Epidermal melanocyte (primary cell): ENCODE data around the gene PREX1.
"Not testable (repeated sequence)": the region's sequence is repeated elsewhere in the genome, so short reads cannot be mapped to it uniquely, and the experiment has no call there.

Experiments used
- DNase-seq: peaks from one replicate; pipeline ENCODE4 v3.0.0; 2011; ENCODE audit warnings: low spot score; ENCODE audit not compliant: insufficient read length

Gene PREX1

DNA sequence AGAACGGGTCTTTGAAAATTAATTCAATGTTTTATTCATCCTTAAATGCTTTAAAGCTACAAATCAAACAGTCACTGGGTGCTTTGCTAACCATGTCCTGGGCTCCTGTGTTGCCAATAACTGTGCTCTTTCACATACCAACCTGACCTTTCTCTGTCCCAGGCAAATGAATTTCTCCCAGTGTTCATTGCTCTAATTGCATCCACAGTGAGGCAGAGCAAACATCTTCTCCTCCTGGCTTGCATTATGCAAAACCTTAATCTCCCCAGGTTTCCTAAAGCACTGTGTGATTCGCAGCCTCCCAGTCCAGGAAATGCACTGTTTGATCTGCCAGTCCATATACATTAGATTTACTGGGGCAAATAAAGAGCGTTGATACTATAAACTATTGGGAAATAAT lies 219.0 kb downstream of the PREX1 start:
- no peak for DNase-seq

DNA sequence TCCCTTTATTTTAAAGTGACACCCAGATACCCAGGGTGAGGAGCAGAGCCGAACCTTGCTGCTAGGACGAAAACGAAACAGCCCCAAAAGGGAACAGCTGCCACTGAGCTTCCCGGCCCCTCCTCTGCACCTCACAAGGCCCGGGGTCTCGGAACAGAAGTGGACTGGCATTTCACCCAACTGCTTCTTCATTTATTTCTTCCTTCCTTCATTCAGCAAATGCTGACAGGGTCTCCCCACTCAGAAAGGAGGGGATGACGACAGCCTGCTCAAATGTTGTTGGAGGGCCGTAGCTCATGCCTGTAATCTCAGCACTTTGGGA lies 220.3 kb downstream of the PREX1 start:
- DNase-seq, result no peak

DNA sequence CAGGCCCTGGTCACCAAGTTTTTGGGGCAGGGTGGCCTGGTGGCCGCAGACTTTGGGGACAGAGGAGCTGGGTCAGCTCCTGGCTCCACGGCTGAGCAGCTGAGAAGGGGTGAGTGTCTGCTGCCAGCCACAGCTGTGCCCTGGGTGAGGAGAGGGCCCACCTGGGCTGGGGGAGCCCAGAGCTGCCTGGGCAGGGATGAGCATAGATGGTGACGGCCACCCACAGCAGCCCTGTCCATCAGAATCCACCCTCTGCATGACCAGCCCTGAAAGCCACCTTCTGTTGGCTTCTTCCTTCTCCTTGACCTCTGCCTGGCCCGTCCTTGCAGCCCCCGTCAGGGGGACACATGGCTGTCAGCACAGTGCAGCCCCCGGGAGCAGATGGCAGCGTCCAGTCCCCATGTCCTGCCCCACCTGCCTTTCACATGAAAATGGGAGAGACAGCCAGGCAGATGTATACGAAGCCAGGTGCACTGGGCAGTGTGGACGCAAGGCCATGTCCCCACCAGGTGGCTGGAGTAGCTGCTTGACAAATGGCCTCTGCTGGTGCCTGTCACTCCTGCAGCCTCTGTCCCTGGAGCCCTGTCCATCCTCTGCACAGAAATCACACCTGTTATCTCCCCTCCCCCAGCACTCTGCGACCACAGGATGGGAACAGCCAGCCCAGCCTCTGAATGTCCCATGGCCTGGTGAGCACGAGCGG lies 220.8 kb downstream of the PREX1 start:
- no peak for DNase-seq

DNA sequence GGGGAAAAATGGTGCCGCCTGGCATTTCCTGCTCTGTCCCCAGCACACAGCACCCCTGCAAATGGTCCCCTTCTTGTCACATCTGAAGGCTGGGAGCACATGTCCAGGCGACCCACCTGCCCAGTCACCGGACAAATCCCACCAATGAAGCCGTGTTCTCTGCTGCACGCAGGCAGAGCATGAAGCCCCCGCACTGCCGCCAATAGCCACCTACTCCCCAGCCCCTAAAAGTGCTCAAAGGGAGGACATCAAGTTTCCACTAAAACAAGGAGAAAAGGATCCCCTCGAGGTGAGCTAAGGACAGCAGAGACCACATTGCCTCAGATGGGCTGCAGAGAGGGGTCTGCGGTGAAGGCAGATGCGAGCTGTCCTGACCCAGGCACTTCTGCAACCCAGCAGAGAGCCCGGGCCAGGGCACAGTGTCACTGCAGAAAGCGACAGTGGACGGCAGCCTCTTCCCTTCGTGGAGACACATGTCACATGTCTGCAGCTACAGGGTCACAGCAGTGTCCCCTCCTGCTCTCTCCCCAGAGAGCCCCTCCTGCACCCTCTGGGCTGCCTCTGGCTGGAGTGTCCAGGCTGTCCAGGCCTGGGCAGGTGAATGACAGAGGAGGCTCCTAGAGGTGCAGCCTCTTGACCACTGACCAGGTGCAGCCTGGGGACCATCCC lies 221.5 kb downstream of the PREX1 start:
- no peak for DNase-seq

DNA sequence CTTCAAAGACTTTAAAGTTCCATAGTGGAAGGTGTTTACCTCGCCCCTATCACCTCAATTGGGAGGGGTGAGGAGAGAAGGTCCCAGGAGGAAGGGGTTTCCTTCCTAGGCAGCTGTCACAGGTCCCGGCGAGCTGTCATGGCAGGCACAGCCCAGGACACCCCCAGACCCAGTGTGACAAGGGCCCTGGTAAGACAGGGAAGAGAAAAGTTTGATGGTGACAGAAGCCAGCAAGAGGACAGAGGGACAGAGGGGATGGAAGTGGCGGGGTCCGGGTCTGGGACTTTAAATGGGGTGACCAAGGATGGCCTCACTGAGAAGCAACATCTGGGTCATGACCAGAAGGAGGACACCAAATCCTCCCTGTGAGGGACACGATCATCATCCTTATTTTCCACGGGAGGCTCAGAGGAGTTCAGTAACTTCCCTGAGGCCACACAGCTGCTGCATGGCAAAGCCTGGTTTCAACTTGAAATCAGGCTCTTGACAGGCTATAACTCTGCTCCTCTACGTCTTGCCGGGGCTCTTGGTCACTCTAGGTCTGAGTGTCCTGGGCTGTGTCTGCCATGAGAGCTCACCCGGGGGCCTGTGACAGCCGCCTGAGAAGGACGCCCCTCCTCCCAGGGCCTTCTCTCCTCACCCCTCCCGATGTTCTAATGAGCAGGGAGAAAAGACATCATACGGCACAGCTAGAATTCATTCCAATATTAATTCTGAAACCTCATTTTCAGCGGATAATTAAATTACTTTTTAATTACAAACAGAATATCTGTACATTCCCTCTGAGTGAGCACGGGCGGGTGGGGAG lies 222.2 kb downstream of the PREX1 start:
- no peak for DNase-seq

DNA sequence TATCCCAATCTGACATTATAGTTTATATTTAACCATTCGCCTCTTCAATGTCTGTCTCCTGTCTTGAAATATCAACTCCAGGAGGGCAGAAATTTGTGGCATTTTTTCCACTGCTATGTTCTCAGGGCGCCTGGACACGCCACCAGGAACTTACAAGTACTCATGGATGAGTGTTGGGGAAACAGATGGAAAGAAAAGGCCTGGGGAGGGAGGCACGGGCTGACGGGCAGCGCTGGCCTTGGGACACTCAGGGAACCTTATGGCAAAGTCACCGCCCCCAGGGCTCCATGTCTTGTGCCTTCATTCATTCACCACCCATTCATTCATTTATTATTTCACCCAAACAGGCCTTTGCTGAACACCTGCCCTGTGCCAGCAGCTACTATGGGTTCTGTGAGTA lies 222.9 kb downstream of the PREX1 start:
- DNase-seq, result no peak

DNA sequence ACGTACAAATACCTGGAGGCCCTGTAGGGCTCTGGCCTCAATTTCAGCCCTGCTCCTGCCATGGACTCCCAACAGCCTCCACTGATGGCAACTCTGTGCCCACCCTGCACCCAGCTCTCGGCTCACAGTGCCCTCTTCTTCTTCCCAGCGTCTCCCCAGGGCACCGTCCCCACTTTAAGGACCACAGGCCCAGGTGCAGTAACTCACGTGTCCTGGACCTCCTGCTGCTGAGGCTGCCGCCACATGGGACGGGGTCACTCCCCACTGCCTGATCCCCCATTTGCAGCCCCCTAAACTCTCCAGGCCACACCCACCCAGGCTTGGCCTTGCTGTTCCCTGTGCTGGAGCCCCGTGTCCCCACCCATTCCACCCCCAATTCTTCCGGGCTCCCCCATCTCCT lies 223.4 kb downstream of the PREX1 start:
- DNase-seq, result no peak

DNA sequence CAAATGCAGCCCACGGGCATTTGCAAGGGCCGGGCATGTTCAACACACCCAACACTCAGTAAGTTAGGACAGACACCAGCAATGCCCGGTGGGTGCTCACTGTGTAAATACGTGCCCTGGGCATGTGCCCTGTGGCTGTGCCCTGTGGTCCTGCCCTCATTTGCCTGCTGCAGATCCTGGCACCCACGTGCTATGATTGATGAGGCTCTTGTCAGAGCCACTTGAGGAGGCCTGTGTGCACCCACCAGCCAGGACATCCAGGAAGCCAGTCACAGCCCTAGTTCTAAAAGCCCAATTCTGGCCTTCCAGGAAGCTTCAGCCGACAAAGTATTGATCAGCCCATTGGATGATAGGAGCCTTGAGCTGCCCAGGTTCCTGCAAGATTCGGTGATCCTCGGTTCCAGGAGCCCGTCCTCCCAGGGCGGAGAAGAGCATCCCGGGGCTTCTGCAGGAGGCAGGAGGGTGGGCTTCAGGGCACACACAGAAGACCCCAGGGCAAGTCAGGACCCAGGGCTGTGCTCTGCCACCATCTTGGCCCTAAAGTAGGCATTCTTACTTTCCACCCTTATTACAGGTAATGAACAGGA lies 223.9 kb downstream of the PREX1 start:
- DNase-seq, result no peak

DNA sequence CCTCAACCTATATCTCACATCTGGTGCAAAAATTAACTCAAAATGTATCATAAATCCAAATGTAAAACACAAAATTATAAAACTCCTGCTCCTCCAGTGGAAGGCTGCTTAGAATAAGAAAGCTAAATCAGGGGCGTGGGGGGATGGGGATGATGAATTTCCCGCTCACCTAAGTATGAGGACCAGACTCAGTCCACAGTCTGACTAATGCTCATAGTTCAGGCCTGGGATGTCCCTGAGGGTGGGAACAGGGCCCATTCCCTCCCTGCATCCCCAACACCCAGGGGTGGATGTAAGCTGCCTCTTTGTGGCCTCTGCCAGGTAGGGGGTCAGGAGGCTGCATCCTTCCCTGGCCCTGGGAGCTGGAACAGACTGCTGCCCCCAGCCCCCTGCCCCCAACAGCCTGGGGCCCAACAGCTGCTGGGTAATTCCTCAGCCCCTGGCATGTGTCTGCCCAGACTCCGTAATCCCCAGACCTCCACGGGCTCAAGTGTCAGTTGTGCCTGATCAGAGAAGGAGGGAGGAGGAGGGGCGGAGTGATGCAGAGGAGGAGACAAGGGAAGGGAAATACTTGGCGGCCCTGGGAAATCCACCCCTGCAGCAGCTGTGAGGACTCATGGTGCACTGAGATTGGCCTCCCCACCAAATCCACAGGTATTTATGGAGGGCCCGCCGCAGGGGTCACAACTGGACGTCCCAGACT lies 224.5 kb downstream of the PREX1 start:
- DNase-seq, result no peak

DNA sequence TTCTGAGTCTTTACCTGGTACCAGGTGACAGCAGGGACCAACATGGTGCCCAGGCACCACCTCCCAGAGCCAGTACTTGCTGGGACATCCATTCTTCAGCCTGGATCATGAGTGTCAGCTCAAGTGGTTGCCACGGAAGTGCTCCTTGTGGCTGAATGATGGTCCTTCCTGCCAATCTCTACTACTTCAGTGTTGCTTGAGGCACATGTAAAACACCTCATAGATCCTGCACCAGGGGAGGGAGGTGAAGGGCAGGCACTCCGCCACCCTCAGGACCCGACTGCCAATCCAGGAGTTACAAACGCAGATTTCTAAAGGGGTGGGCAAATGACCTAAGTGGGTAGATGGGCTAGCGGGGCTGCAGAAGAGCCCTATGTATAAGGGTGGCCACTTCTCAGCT lies 226.0 kb downstream of the PREX1 start:
- DNase-seq, result no peak

DNA sequence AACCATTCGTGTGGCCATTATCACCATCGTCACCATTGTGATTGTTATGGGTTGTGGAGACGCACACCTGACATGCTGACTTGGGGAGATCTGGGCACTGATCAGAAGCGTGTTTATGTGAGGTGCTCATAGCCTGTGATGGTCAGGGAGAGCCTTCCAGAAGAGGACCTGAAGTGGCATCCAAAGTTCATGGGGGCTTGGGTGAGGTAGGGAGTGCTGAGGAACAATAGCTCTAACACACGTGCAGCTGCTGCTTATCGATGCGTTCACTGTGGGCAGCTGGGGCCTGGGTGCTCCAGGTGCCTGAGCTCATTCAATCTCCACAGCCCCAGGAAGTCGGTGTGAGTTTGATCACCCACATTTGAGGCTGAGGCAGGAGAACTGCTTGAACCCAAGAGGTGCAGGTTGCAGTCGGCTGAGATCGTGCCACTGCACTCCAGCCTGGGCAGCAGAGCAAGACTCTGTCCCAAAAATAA lies 227.3 kb downstream of the PREX1 start:
- DNase-seq, result no peak

DNA sequence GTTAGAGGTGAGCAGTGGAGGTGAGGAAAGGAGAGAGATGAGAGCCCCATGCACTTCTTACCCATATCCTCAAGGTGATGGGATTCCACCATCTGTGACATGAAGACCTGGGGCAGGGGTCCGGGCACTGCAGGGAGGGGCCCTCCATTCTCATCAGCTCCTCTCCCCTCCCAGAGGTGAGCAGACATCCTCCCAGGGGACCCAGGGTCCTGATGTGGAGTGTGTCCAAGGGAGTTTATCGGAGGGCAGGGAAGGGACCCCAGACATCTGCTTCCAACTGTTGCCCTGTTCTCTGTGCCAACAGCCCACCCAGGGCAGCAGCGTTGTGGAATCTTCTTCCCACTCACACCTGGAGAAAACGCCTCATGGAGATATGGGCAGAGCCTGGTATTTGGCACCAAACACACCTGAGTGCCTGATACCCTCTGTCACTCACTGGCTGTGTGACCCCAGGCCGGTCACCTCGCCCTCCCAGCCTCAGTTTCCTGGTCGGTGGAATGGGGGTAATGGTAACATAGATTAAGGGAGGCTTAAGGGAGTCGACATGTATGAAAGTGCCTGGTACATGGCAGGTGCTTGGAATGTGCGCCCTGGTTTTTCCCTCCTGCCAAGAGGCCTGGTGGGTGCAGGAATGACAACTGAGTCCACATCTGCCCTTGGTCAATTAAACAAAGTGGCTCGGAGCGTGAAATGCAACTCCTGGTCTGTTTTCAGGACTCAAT lies 227.9 kb downstream of the PREX1 start:
- DNase-seq, result no peak

DNA sequence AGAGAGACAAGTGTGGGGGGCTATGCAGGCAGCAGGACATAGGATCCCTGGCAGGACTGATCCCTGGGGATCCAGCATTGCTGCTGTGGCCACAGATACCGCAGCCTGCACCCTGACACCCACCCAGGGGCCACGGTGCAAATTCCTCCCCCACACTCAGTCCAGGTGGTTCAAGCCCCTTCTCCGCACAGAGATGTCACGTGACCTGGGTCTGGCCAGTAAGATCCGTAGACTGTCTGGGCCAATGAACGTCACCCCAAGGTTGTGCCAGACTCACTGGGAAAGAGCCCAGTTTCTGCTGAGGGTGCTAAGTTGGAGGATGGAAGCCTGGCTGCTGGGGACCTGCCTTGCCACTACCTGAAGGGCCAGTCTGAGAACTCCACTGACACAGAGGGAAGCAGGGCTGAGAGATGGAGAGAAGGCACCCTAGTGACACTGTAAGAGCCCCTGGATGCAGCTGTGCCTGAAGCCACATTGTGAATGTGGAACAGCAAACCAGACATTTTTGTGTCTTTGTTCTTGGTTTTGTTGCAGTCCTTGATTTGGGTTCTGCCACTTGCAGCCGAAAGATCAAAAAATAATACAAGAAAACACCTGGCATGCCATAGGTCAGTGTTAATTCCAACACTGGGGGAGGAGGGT lies 228.6 kb downstream of the PREX1 start:
- DNase-seq, result no peak

DNA sequence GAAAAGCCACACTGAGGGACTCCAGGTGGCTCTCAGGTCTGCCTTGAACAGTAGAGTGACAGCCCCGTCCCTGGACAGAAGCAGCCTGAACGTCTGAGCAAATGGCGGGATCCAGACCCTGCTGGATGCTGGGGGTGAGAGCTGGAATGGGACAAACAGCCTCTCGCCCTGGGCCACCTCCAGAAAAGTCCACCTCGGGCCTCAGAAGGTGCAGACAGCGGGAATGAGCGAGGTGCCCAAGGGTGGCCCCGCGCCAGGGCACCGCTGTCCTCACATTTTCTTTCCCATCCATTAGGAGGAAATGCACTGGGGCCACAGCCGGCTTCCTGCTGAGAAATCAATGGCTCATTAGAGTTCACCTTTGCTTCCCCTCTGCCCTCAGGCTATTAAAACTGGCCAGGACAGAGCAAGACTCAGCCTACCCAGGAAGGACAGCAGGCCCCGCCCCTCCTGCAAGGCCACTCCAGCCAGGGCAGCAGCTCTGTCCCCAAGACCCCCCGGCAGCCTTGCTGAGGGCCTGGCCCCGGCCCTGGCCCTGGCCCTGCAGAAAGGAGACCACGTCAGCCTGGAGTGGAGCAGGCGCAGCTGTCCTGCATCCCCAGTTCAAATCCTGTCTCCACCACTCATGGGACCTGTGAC lies 229.4 kb downstream of the PREX1 start:
- not testable (repeated sequence) for DNase-seq

DNA sequence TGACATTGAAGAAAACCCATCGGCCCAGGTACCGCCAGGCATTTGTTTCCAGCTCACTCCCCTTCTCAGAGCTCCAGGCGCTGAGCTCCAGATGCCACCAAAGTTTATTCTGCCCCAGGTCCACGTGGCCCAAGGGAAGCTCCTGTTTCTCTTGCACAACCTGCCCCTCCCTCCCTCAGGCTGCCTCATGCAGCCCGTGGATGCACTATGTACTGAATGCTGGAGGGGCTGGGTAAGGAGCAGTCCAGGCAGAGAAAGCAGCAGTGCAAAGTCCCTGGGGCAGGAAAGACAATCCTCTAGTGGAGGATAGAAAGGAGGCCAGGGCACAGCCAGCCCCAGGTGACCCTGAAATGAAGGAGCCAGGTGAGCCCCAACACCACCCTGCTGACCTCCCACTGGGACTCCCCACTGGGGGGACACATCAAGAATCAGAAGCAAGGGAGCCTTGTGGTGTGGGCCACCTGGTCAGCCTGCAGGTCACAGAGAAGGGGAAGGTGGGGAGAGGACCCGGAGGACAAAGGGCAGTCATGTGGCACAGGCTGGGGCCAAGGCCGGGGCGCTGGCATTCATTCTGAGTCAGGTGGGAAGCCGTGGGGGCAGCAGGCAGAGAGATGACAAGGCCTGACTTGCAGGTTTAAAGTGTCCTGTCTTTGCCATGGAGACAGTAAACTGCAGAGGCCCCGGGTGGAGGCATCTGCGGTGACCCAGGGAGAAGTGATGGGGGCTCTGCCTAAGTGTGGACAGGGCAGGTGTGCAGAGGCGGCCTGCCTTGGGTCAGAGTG lies 230.1 kb downstream of the PREX1 start:
- DNase-seq, result no peak

DNA sequence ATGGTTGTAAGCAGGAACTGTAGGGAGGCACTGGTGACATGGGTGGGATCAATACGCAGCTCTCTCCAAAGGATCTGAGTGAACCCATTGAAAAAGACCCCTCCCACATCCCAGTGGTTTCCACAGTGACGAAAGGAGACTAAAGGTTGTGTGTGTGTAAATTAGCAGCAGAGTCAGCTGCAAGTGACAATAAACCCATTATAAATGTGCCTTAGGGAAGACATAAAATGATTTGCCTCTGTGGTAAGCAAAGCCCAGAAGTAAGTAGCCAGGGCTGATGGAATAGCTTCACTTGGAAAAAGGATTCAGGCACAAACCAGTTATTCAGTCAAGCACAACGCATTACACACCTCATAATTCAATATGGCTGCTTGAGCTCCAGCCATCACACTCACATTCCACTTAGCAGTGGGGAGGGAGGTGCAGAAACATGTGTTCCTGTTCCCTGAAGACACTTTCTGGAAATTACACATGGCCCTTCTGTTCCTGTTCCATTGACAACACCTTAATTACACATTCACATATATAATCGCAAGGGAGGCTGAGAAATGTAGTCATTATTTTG lies 231.4 kb downstream of the PREX1 start:
- no peak for DNase-seq

DNA sequence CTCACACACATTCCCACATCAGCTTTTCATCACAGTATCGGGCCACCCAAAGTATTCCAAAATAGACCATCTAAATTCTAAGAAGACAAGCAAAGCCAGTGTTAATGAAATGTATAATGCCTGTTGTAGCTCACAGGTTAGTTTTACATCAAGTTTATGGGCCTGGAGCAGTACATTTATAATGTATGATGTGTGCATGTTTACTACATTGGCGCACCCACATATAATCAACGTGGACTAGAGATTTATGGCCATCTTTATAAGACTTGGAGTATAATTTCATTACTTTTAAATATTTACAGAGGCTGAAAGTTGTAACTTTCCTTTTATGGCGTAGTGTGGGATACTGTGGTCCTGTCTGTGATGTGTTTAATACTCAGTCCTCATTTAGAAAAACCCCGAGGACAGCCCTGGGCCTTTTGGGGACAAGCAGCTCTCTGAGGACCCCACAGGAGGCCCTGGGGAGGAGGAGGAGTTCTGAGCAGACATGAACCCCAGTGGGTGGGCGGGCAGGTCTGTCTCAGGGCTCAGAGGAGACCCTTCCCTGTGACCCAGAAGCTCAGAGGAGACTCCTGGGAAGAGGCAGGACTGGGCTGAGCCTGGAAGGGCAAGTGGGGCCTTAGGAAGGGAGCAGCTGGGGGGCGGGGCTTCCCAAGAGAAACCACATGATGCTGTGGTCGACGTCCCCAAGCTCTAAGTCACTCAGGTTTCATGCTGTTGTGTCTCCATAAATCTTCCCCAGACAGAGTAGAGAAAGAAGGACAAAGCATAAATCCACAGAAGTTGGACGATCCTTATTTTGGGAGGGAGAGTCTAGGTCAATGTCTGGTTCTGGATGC lies 232.1 kb downstream of the PREX1 start:
- no peak for DNase-seq

DNA sequence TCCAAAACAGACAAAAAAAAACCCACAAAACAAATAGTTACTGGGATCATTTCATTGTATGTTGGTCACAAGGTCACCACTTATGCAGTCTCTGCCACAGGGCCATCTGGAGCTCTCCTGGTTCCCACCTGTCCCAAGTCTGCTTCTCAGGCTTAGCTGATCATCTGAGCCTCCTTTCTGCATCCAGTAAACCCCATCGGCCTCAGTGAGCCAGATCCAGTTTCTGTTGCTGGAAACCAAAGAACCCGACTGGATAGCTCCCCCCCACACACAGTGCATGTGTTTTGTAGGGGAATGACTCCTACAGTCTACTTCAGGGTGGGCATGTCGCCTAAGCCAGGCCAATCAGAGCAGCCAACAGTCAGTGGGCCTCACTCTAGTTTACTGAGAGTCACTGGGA lies 233.3 kb downstream of the PREX1 start:
- no peak for DNase-seq
